ENCODE data around the gene TTF1. TPM values are rescaled to one million over a fixed set of nuclear protein-coding genes. Genes with fewer than 3 reads are reported as not detected.

TTF1 gene
- total RNA-seq, 1 experiment from 2014 or later = 7.0 TPM

DNA sequence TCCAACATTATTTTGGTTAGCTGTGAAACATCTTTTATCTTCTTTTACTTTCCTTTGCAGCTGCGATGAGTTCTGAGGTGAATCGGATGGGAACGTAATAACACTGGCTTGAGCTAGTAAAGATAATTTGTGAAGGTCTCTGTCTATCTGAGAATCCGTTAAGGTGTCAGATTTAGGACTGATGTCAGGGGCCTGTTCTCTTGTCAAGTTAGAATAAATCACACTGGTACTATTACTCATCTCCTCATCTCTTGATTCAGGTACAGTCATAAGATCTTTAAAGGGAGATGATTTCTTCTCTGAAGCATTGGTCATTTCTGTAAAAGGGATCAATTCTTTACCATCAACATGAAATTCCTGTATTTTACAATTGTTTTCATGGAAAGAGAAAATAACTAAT, 78.1 kb downstream of the TTF1 start:
- peaks cover 78% of the 10 kb centered on the region for H3K36me3 ChIP-seq (ENCODE audit: insufficient read depth, low read length)
- DNase-seq = no peak
- no peaks in the 10 kb centered on the region for H3K4me1 ChIP-seq (ENCODE audit: low read length)
- no peaks in the 10 kb centered on the region for H3K9me2 ChIP-seq (replicated peaks; ENCODE audit: insufficient read depth, low read length)
- no peak overlapping the region for H3K4me2 ChIP-seq (ENCODE audit: low read depth, low read length, poor library complexity, severe bottlenecking)
- H3K4me3 ChIP-seq (ENCODE audit: low read length) = no peak overlapping the region
- H3K9me3 ChIP-seq (ENCODE audit: low read length) = no peaks in the 10 kb centered on the region
- peaks cover 57% of the 10 kb centered on the region for H3K79me2 ChIP-seq (ENCODE audit: low read length)
- H3K27ac ChIP-seq (ENCODE audit: low read length) = no peak overlapping the region
- H3K27me3 ChIP-seq (ENCODE audit: low read length) = no peaks in the 10 kb centered on the region
- H4K20me1 ChIP-seq (ENCODE audit: insufficient read depth, low read depth, low read length) = no peaks in the 10 kb centered on the region
- no peak overlapping the region for H2AFZ ChIP-seq (ENCODE audit: low read length)
- H3K9ac ChIP-seq (ENCODE audit: low read length) = no peak overlapping the region

DNA sequence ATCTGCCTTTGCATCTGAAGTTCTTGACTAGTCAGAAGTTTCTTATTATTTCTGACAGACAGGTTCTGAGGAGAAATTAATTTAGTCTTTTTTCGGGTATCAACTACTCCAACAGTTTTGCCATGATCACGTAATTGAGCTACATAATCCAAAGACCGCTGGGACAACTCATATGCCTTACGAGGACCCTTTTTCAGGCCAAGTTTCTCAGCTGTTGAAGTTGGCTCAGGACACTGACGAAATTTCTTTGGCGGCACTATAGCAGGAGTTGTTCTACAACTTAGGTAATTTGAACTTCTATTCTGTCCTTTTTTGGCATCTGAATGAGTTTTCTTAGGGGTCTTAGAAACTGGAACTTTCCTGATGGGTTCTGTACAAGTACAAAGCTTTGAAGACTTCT, 79.1 kb downstream of the TTF1 start:
- no peak overlapping the region for H3K4me2 ChIP-seq (ENCODE audit: low read depth, low read length, poor library complexity, severe bottlenecking)
- no peaks in the 10 kb centered on the region for H3K27me3 ChIP-seq (ENCODE audit: low read length)
- no peak overlapping the region for H3K27ac ChIP-seq (ENCODE audit: low read length)
- peaks cover 66% of the 10 kb centered on the region for H3K79me2 ChIP-seq (ENCODE audit: low read length)
- peaks cover 80% of the 10 kb centered on the region for H3K36me3 ChIP-seq (ENCODE audit: insufficient read depth, low read length)
- H3K9me2 ChIP-seq (replicated peaks; ENCODE audit: insufficient read depth, low read length) = no peaks in the 10 kb centered on the region
- no peak for DNase-seq
- no peaks in the 10 kb centered on the region for H3K4me1 ChIP-seq (ENCODE audit: low read length)
- no peaks in the 10 kb centered on the region for H4K20me1 ChIP-seq (ENCODE audit: insufficient read depth, low read depth, low read length)
- H3K9me3 ChIP-seq (ENCODE audit: low read length) = no peaks in the 10 kb centered on the region
- H3K9ac ChIP-seq (ENCODE audit: low read length) = no peak overlapping the region
- H3K4me3 ChIP-seq (ENCODE audit: low read length) = no peak overlapping the region
- H2AFZ ChIP-seq (ENCODE audit: low read length) = no peak overlapping the region

Small RNA genes within 50 kb of the gene (small RNA-seq; reads per million reads assigned to genes)
- 8.7 reads per million, percentile 89 among the genes with 10 or more reads in this experiment for gene RNU5D-2P

Other genes starting within 250 kb of the TTF1 start
- 0.40 and 2.5 TPM in 2 replicates for gene NTNG2, start 244.8 kb downstream of the TTF1 start, total RNA-seq (2014; rRNA removed; shearing (Covaris generic); ENCODE audit: low replicate concordance)
- 56.0 and 56.7 TPM in 2 replicates for gene SETX, start 51.9 kb downstream of the TTF1 start, total RNA-seq (2014; rRNA removed; shearing (Covaris generic); ENCODE audit: low replicate concordance)
- gene CFAP77, start 3.4 kb upstream of the TTF1 start, total RNA-seq (2014; rRNA removed; shearing (Covaris generic); ENCODE audit: low replicate concordance) = not detected in 2 replicates
- not detected in 2 replicates for gene BARHL1, start 175.8 kb upstream of the TTF1 start, total RNA-seq (2014; rRNA removed; shearing (Covaris generic); ENCODE audit: low replicate concordance)

Data from Karpas-422 (cell line).